ENCODE data around the gene ARMC5.

Gene ARMC5

GRCh38 chr16:31464781-31465260 is 5.5 kb downstream of the ARMC5 start:
- TF ChIP-seq, protein P1, sequence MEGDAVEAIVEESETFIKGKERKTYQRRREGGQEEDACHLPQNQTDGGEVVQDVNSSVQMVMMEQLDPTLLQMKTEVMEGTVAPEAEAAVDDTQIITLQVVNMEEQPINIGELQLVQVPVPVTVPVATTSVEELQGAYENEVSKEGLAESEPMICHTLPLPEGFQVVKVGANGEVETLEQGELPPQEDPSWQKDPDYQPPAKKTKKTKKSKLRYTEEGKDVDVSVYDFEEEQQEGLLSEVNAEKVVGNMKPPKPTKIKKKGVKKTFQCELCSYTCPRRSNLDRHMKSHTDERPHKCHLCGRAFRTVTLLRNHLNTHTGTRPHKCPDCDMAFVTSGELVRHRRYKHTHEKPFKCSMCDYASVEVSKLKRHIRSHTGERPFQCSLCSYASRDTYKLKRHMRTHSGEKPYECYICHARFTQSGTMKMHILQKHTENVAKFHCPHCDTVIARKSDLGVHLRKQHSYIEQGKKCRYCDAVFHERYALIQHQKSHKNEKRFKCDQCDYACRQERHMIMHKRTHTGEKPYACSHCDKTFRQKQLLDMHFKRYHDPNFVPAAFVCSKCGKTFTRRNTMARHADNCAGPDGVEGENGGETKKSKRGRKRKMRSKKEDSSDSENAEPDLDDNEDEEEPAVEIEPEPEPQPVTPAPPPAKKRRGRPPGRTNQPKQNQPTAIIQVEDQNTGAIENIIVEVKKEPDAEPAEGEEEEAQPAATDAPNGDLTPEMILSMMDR (IDR thresholded peaks at IDR 0.05; ENCODE audit: low read depth, low read length, missing control alignments), result no peak
- no peak for DNase-seq (ENCODE audit: low read depth)
- no peak overlapping the region for H3K4me3 ChIP-seq (ENCODE audit: low read depth, low read length)

DNA sequence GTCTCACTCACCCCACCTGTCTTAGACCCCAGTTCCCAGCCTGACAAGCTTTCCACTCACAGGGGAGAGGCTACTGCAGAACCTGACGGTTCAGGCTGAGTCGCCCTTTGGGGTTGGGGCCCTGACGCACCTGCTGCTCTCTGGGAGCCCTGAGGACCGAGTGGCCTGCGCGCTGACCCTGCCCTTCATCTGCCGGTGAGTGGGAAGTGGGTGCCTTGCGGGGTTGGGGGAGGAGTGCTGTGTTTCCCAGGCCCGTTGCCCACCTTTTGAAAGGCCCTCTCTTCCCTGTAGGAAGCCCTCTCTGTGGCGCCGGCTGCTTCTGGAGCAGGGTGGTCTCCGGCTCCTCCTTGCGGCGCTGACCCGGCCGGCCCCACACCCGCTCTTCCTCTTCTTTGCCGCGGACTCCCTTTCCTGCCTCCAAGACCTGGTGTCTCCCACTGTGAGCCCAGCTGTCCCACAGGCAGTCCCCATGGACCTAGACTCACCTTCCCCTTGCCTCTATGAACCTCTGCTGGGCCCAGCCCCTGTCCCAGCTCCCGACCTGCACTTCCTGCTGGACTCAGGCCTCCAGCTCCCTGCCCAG is 6.6 kb downstream of the ARMC5 start:
- H3K4me3 ChIP-seq (ENCODE audit: low read depth, low read length), result no peak overlapping the region
- TF ChIP-seq, protein P1 (IDR thresholded peaks at IDR 0.05; ENCODE audit: low read depth, low read length, missing control alignments), result no peak
- no peak for DNase-seq (ENCODE audit: low read depth)

- TF ChIP-seq, protein P1 (IDR thresholded peaks at IDR 0.05; ENCODE audit: low read depth, low read length, missing control alignments), result no peak
- no peak overlapping the region for H3K4me3 ChIP-seq (ENCODE audit: low read depth, low read length)
- no peak for DNase-seq (ENCODE audit: low read depth)
Measured at GRCh38 chr16:31466381-31466841, 7.1 kb downstream of the ARMC5 start.

DNA sequence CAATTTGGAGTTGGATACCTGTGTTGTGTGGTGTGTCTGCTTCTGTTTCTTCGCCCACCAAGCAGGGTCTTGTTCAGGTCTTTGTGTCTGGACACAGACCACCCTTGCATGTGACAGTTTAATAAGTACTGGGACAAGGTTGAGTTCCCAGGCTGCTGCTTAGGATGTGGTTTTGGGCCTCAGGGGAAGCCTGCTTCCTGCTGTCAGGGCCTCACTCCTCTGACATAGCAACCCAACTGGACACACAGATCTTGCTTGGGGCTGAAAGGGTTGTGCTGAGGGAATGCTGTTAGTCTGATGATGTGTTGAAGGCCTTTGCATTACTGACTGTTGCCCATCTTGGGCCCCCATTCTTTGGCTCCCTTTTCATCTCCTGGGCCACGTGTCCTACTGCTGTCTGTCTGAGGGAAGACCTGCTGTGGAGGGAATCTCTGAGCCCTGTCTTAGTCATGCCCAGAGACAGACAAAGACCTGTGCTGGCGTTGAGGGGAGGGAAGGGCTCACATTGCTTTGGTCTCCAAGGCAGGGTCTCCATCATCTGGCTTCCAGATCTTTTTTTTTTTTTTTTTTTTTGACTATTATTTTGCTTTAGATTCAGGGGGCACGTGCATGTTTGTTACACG is 8.0 kb downstream of the ARMC5 start:
- H3K4me3 ChIP-seq (ENCODE audit: low read depth, low read length), result no peak overlapping the region
- DNase-seq (ENCODE audit: low read depth), result no peak
- TF ChIP-seq, protein P1 (IDR thresholded peaks at IDR 0.05; ENCODE audit: low read depth, low read length, missing control alignments), result no peak

DNA sequence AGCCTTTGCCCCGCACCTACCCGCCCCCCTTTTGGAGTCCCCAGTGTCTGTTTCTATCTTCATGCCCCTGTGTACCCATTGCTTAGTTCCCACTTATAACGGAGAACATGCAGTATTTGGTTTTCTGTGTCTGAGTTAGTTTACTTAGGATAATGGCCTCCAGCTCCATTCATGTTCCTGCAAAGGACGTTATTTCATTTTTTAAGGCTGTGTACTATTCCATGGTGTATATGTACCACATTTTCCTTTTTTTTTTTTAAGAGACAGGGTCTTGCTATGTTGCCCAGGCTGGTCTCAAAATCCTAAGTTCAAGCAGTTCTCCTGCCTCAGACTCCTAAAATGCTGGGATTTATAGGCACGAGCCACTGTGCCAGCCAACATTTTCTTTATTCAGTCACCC is 8.6 kb downstream of the ARMC5 start:
- DNase-seq (ENCODE audit: low read depth), result no peak
- TF ChIP-seq, protein P1 (IDR thresholded peaks at IDR 0.05; ENCODE audit: low read depth, low read length, missing control alignments), result no peak
- no peak overlapping the region for H3K4me3 ChIP-seq (ENCODE audit: low read depth, low read length)

- H3K4me3 ChIP-seq (ENCODE audit: low read depth, low read length), result no peak overlapping the region
- no peak for DNase-seq (ENCODE audit: low read depth)
- TF ChIP-seq, protein P1 (IDR thresholded peaks at IDR 0.05; ENCODE audit: low read depth, low read length, missing control alignments), result no peak
Measured at GRCh38 chr16:31470615-31471014, 11.3 kb downstream of the ARMC5 start.

Data from GM12864 (cell line).